Nephron progenitor cell (in vitro differentiated cells): ENCODE data around the gene NRF1.

Source experiments
- DNase-seq: peaks from one replicate; pipeline ENCODE4 v3.0.0; 2021
- H3K27ac Mint-ChIP-seq: 2 replicates; pipeline ENCODE4 v1.8.0; 2021; ENCODE audit warnings: mild to moderate bottlenecking, moderate library complexity, mixed read lengths
- H3K27me3 Mint-ChIP-seq: 2 replicates; pipeline ENCODE4 v1.8.0; 2021; ENCODE audit warnings: mild to moderate bottlenecking, low read depth, mixed read lengths; ENCODE audit not compliant: poor library complexity
- H3K36me3 Mint-ChIP-seq: 2 replicates; pipeline ENCODE4 v1.8.0; 2021; ENCODE audit warnings: low read depth, mixed read lengths
- H3K4me1 Mint-ChIP-seq: 2 replicates; pipeline ENCODE4 v1.8.0; 2021; ENCODE audit warnings: mixed read lengths
- H3K4me3 Mint-ChIP-seq: 2 replicates; pipeline ENCODE4 v1.8.0; 2021; ENCODE audit warnings: mild to moderate bottlenecking, moderate library complexity, mixed read lengths
- H3K9me3 Mint-ChIP-seq: 2 replicates; pipeline ENCODE4 v1.8.0; 2021; ENCODE audit warnings: mild to moderate bottlenecking, moderate library complexity, mixed read lengths
- TF ChIP-seq, protein P1 (sequence below): fragments of 200-600 bp; sonication (generic); IDR thresholded peaks from 2 replicates; pipeline ENCODE4 v1.5.0; 2021; ENCODE audit warnings: antibody characterized with exemption

Gene NRF1

DNA sequence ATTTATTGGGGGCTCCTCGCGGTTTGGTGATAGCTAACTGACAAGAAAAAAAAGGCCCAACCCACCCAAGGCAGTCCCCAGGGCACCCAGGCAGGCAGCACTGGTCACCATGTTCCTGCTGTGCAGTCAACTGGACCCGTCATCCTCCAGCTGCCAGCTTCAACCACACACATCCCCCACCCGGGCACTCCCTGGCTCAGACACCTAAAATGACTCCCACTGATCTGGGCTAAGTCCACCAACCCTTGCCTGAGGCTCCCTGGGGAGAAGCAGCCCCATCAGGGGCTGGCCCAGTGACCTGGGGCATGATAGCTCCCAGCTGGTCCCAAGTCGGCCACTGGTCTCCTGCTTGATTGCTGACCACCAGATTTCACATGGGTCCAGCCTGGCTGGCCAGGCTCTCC, 161.8 kb downstream of the NRF1 start:
- no peak for DNase-seq
- H3K4me1 Mint-ChIP-seq, result peaks cover 60% of the 10 kb centered on the region
- H3K9me3 Mint-ChIP-seq, result no peaks in the 10 kb centered on the region
- no peak overlapping the region for H3K27ac Mint-ChIP-seq
- peaks cover 39% of the 10 kb centered on the region for H3K27me3 Mint-ChIP-seq
- no peaks in the 10 kb centered on the region for H3K36me3 Mint-ChIP-seq
- TF ChIP-seq, protein P1, sequence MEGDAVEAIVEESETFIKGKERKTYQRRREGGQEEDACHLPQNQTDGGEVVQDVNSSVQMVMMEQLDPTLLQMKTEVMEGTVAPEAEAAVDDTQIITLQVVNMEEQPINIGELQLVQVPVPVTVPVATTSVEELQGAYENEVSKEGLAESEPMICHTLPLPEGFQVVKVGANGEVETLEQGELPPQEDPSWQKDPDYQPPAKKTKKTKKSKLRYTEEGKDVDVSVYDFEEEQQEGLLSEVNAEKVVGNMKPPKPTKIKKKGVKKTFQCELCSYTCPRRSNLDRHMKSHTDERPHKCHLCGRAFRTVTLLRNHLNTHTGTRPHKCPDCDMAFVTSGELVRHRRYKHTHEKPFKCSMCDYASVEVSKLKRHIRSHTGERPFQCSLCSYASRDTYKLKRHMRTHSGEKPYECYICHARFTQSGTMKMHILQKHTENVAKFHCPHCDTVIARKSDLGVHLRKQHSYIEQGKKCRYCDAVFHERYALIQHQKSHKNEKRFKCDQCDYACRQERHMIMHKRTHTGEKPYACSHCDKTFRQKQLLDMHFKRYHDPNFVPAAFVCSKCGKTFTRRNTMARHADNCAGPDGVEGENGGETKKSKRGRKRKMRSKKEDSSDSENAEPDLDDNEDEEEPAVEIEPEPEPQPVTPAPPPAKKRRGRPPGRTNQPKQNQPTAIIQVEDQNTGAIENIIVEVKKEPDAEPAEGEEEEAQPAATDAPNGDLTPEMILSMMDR, result no peak
- no peak overlapping the region for H3K4me3 Mint-ChIP-seq

DNA sequence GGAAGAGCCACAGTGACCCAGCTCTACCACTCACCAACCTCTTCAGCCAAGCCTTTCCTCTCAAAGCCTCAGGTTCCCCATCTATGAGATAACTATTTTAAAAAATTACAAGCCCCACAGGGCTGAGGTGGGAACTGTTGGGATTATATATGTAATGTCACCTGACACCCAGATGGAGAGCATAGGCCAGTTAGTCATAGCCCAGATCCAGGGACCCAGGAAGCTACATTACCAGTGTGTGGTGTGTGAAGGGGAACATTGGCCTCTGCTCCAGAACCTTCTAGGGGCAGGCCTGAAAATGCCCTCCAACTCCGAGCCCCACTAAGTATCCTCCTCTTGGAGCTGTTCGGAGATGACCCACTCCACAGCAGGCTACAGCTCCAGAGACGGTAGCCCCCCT, 162.4 kb downstream of the NRF1 start:
- Mint-ChIP-seq H3K27ac (no peak overlapping the region), H3K27me3 (peaks cover 45% of the 10 kb centered on the region), H3K9me3 (no peaks in the 10 kb centered on the region), H3K4me3 (no peak overlapping the region), H3K36me3 (no peaks in the 10 kb centered on the region), H3K4me1 (peaks cover 58% of the 10 kb centered on the region)
- no peak for DNase-seq
- TF ChIP-seq, protein P1, result no peak

DNA sequence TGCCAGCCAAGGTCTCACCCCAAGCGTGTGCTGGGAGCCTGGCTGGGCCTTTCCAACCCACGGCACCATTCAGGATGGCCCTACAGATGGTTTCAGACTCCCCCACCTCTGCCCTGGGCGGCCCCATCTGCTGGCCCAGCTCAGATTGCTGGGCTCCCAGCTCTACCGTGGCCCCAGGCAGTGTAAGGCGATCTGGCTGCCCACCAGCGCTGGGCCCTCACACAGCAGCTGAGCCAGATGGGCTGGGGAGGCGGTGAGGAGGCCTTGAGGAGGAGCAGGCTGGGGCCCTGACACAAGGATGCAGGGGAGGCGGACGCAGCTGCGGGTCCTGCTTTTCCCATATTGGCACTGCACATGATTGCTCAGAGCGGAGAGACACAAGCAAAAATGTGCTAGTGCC, 162.8 kb downstream of the NRF1 start:
- TF ChIP-seq, protein P1, result no peak
- no peaks in the 10 kb centered on the region for H3K9me3 Mint-ChIP-seq

DNA sequence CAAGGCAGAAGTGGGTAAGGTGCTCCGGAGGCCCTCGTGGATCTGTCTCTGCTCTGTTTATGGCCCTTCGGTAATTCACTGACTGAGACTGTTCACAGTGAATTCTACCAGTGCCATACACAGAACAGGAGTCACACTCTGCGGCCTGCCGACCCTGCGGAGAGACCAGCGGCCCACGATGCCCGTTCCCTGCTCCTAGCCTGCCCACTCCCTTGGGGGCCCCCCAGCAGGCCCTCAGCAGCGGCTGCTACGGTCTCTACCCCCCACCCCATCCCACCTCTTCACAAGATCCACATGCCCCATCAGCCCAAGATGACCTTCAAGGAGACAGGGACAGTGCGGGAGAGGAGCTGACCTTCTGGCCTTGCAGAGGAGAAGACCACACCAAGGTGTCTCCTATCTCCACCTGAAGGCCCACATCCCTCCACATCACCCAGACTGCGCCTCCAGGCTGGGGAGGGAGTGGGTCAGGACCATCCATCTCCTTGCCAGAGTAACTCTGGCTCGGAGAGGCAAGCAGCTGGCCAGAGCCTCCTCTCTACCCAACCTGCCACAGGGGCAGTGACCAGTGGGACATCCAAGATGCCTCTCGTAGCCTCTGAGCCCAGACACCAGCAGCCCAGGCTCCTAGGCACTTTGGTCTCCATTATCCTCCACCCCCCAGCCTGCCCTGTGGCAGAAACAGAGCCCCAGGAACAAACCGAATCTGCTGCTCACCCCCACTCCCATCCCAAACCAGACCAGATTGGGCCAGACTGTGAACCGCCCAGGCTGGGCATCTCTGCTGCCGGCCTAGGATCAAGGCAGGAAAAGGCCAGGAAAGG, 163.6 kb downstream of the NRF1 start:
- TF ChIP-seq, protein P1, result no peak
- Mint-ChIP-seq H3K27me3 (peaks cover 45% of the 10 kb centered on the region), H3K4me3 (peak overlapping the region; percentile 28), H3K4me1 (peaks cover 49% of the 10 kb centered on the region), H3K9me3 (no peaks in the 10 kb centered on the region), H3K27ac (no peak overlapping the region), H3K36me3 (no peaks in the 10 kb centered on the region)
- DNase-seq, result no peak

More for the DNA sequence above, 162.8 kb downstream of the NRF1 start:
- Mint-ChIP-seq H3K27ac (no peak overlapping the region), H3K36me3 (no peaks in the 10 kb centered on the region), H3K4me3 (peak overlapping the region; percentile 28), H3K4me1 (peaks cover 53% of the 10 kb centered on the region), H3K27me3 (peaks cover 45% of the 10 kb centered on the region)
- DNase-seq, result peak; percentile 54

DNA sequence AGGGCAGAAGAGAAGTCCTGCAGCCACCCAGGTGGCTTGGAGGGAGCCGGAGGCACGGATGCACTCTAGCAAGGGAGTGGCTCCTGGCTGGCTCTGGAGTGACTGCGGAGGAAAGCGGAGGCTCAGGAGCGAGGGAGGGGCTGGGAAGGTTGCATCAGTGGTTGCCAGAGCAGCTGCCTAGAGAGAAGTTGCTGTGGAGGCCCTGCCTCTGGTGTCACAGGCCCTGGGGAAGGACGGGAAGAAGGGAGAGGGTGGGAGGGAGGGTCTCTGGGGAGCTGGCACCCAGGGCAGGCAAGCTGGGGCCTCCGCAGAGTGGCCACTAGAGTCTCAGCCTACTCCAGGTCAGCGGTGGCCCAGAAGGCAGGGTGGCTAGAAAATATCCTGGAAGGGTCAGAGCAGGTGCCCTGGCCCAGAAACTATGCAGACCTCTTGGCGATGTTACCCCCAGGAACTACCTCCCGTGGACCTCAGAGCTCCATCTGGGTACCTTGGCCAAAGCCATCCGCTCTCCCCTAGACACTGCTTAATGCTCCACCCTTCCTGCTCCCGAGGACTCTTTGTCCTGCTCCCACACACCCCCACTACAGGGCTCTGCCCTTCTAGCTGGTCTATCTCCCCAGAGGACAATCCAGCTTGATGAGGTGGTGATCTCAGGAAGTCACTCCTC, 164.3 kb downstream of the NRF1 start:
- H3K4me1 Mint-ChIP-seq, result peaks cover 48% of the 10 kb centered on the region
- H3K9me3 Mint-ChIP-seq, result no peaks in the 10 kb centered on the region
- H3K27ac Mint-ChIP-seq, result no peak overlapping the region
- H3K36me3 Mint-ChIP-seq, result no peaks in the 10 kb centered on the region
- DNase-seq, result no peak
- peaks cover 51% of the 10 kb centered on the region for H3K27me3 Mint-ChIP-seq
- TF ChIP-seq, protein P1, result no peak
- no peak overlapping the region for H3K4me3 Mint-ChIP-seq
